Common myeloid progenitor, CD34-positive (primary cell): ENCODE measurements around the gene SRCIN1.
"Not testable (repeated sequence)": the region's sequence is repeated elsewhere in the genome, so short reads cannot be mapped to it uniquely, and the experiment has no call there.

Source experiments
- CTCF ChIA-PET: fragments of 350-600 bp; sonication (Branson Sonifier 250); formaldehyde crosslinking; loops from one replicate; lab custom pipeline; 2021; ENCODE audit warnings: antibody characterized with exemption; lab: Charles Lee
- POLR2A ChIA-PET: fragments of 350-600 bp; sonication (Branson Sonifier 250); formaldehyde crosslinking; loops from one replicate; lab custom pipeline; 2021; ENCODE audit warnings: antibody characterized with exemption; lab: Charles Lee
- DNase-seq, 3 donors: peaks; one replicate each; pipeline versions ENCODE4 v3.0.0 to v3.0.0-alpha.2; 2013
- H3K27ac ChIP-seq, 2 experiments: 1 replicate in 1 of 2; 2 replicates in 1 of 2; pipeline ENCODE4 v1.7.0; 2013; ENCODE audit warnings: inconsistent platforms in 2 of 2, low read length in 2 of 2, mild to moderate bottlenecking in 2 of 2, low read depth in 1 of 2, moderate library complexity in 1 of 2; ENCODE audit not compliant: severe bottlenecking in 2 of 2, insufficient read depth in 1 of 2, poor library complexity in 1 of 2
- H3K27me3 ChIP-seq, 5 experiments: replicated peaks in 2 of 5; 1 replicate in 3 of 5; 2 replicates in 2 of 5; pipeline versions ENCODE4 v1.6.1 to v1.7.0; 2013; ENCODE audit warnings: low read length in 4 of 5, mild to moderate bottlenecking in 2 of 5, moderate library complexity in 2 of 5, inconsistent platforms in 1 of 5; ENCODE audit not compliant: insufficient read depth in 5 of 5, control insufficient read depth in 4 of 5
- H3K36me3 ChIP-seq, 4 experiments: 1 replicate in 2 of 4; 2 replicates in 2 of 4; pipeline versions ENCODE4 v1.6.1 to v1.7.0; 2013; ENCODE audit warnings: low read length in 3 of 4, control low read depth in 1 of 4, mild to moderate bottlenecking in 1 of 4; ENCODE audit not compliant: control insufficient read depth in 4 of 4, insufficient read depth in 4 of 4
- H3K4me1 ChIP-seq, 4 experiments: 1 replicate in 3 of 4; 2 replicates in 1 of 4; pipeline versions ENCODE4 v1.6.1 to v1.7.1; 2013; ENCODE audit warnings: low read length in 3 of 4, mild to moderate bottlenecking in 3 of 4, control low read depth in 1 of 4, inconsistent platforms in 1 of 4, moderate library complexity in 1 of 4; ENCODE audit not compliant: control insufficient read depth in 4 of 4, insufficient read depth in 4 of 4; ENCODE audit errors: control extremely low read depth in 1 of 4
- H3K4me3 ChIP-seq, 7 experiments: 1 replicate in 4 of 7; 2 replicates in 3 of 7; pipeline versions ENCODE4 v1.5.1 to v1.7.0; 2013; ENCODE audit warnings: mild to moderate bottlenecking in 7 of 7, low read length in 6 of 7, moderate library complexity in 6 of 7, inconsistent platforms in 2 of 7, low read depth in 2 of 7, control low read depth in 1 of 7; ENCODE audit not compliant: insufficient read depth in 4 of 7, control insufficient read depth in 1 of 7; ENCODE audit errors: extremely low read depth in 1 of 7
- H3K9me3 ChIP-seq, 5 experiments: 1 replicate in 4 of 5; 2 replicates in 1 of 5; pipeline versions ENCODE4 v1.6.1 to v1.7.1; 2013; ENCODE audit warnings: low read length in 4 of 5, mild to moderate bottlenecking in 2 of 5, inconsistent platforms in 1 of 5, low read depth in 1 of 5, moderate library complexity in 1 of 5; ENCODE audit not compliant: control insufficient read depth in 4 of 5, insufficient read depth in 2 of 5; ENCODE audit errors: control extremely low read depth in 1 of 5
- WGBS: methylation state at CpG from one replicate; pipeline ENCODE4 v1.1.5; 2013; ENCODE audit not compliant: insufficient coverage; 5-methylcytosine and 5-hydroxymethylcytosine counted together

The SRCIN1 gene

GRCh38 chr17:38485681-38486298 is 120.0 kb downstream of the SRCIN1 start:
- H3K4me3 ChIP-seq, H3K4me1 ChIP-seq, DNase-seq, H3K27me3 ChIP-seq, H3K9me3 ChIP-seq, H3K27ac ChIP-seq, POLR2A ChIA-PET: not testable (repeated sequence)
- CTCF ChIA-PET: interaction anchor here (0.7 to 7.9 kb wide), 5 partner anchors 42 to 177 kb away, joined by 4 to 47 read pairs (median 5); no protein-coding TSS in a partner anchor
- H3K36me3 ChIP-seq: peaks cover 0 to 38% (median 4%) of the 10 kb centered on the region in 4 experiments
- 85% methylated on average over 9 of the region's 13 CpGs for WGBS

DNA sequence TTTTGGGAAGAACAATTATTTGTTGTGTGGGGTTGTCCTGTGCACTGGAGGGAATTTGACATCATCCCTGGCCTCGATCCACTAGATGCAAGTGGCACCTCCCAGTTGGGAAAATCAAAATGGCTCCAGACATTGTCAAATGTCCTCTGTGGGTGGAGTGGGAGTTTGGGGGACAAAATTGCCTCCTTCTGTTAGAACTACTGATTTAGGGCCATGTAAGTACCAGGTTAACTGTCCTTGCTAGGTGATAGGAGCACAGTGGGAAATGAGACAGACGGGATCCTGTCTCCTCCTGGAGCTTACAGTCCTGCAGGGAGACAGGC is 120.6 kb downstream of the SRCIN1 start:
- Histone ChIP-seq H3K4me3 (no peak overlapping the region), H3K36me3 (peaks cover 0 to 37% (median 4%) of the 10 kb centered on the region in 4 experiments), H3K4me1 (peaks cover 0 to 2% (median 0%) of the 10 kb centered on the region in 4 experiments), H3K27ac (no peak overlapping the region), H3K9me3 (no peaks in the 10 kb centered on the region), H3K27me3 (no peaks in the 10 kb centered on the region)
- WGBS: 63% methylated on average over 2 of the region's 2 CpGs
- no peak for DNase-seq
- ChIA-PET POLR2A (no interaction called here), CTCF (interaction anchor here (0.7 to 7.9 kb wide), 5 partner anchors 41 to 71 kb away, joined by 4 to 47 read pairs (median 5); no protein-coding TSS in a partner anchor)

DNA sequence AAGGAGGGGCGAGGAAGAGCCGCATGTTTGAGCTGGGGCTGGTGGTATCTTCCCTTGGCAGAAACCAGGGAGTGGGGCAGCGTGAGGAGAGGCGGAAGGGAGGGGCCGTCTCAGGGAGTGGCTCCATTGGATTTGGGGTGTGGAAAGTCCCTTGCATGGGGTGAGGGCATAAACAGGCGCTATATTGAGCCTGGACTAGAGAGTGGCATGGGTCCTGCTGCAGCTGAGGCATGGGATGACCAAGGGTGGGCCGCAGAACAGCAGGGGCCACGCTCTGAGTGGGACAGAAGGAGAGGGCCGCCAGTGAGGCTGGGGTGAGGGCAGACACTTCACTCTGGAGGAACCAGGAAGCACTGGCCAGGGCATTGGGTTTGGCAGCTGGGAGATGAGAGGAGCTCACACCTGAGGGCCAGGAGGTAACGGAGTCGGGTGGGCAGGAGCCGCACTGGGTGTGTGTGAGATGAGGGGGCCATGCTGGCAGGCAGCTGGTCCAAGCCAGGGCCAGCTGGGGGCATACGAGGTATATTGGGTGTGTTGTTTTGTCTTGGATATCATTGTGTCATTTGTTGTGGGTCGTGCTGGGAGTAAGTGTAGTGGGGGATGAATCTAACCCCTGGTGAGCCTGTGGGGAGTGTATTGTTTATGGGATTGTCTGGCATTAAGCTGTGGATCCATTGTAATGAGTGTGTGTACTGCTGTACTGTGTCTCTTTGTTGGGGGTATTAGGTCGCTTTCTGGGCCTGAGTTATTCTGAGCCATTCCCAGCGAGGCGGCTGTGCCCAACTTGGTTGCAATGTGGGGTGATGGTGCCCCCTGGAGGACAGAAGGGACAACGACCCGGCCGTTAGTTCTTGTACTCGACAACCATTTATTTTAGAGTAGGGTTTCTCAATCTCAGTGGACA is 121.3 kb downstream of the SRCIN1 start:
- peak; percentile 43 to 76 (median 74) for DNase-seq
- H3K4me3 ChIP-seq, H3K27me3 ChIP-seq, H3K4me1 ChIP-seq, POLR2A ChIA-PET, H3K9me3 ChIP-seq, H3K27ac ChIP-seq: not testable (repeated sequence)
- 55% methylated on average over 16 of the region's 21 CpGs for WGBS
- H3K36me3 ChIP-seq: peaks cover 0 to 35% (median 4%) of the 10 kb centered on the region in 4 experiments
- CTCF ChIA-PET: interaction anchor here (1.6 to 7.9 kb wide), 3 partner anchors 42 to 68 kb away, joined by 4 to 47 read pairs (median 10); no protein-coding TSS in a partner anchor

- POLR2A ChIA-PET, H3K27ac ChIP-seq, H3K4me1 ChIP-seq, H3K9me3 ChIP-seq, DNase-seq, H3K27me3 ChIP-seq, H3K4me3 ChIP-seq: not testable (repeated sequence)
- WGBS: 87% methylated on average over 3 of the region's 8 CpGs
- H3K36me3 ChIP-seq: peaks cover 0 to 44% (median 4%) of the 10 kb centered on the region in 4 experiments
- CTCF ChIA-PET: interaction anchor here (0.7 to 7.9 kb wide), 3 partner anchors 40 to 139 kb away, joined by 3 to 47 read pairs (median 10); partner anchors contain the start of gene GPR179
Observed at GRCh38 chr17:38482700-38483043, 123.1 kb downstream of the SRCIN1 start.

GRCh38 chr17:38482039-38482699 is 123.6 kb downstream of the SRCIN1 start:
- H3K4me1 ChIP-seq, H3K4me3 ChIP-seq: not testable (repeated sequence)
- CTCF ChIA-PET: interaction anchor here (0.7 to 7.9 kb wide), 4 partner anchors 22 to 138 kb away, joined by 3 to 47 read pairs (median 6); partner anchors contain the start of gene GPR179

More at GRCh38 chr17:38482039-38482699, 123.6 kb downstream of the SRCIN1 start:
- H3K27ac ChIP-seq, POLR2A ChIA-PET, DNase-seq, H3K9me3 ChIP-seq, H3K27me3 ChIP-seq: not testable (repeated sequence)
- H3K36me3 ChIP-seq: peaks cover 0 to 43% (median 4%) of the 10 kb centered on the region in 4 experiments
- 99% methylated on average over 12 of the region's 19 CpGs for WGBS
